HG03442 (cell line): Measurements from ENCODE around the gene LIPC.

Experiments
- ATAC-seq: cut with Tn5 transposase; IDR thresholded peaks from one replicate; pipeline ENCODE4 v1.9.1; 2021; ENCODE audit warnings: mild to moderate bottlenecking, moderate library complexity; ENCODE audit not compliant: unreplicated experiment

LIPC gene

DNA sequence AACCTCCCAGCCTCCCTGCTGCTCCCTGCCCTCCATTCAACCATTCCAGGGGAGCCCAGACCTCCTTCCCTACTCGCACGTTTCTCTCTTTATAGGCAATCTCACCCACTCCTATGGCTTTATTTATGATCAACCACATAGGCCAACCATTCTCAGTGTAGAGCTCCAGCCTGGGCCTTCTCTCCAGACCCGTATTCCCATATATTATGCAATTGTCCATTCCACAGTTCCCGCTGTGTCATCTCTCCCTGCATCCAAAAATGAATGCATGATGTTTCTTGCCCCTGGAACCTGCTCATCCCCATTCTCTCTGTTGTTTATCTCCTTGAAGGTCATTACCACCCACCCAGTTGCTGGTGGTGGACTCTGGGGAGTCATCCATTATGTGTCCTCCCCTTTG is 140.7 kb downstream of the LIPC start:
- no peak for ATAC-seq

DNA sequence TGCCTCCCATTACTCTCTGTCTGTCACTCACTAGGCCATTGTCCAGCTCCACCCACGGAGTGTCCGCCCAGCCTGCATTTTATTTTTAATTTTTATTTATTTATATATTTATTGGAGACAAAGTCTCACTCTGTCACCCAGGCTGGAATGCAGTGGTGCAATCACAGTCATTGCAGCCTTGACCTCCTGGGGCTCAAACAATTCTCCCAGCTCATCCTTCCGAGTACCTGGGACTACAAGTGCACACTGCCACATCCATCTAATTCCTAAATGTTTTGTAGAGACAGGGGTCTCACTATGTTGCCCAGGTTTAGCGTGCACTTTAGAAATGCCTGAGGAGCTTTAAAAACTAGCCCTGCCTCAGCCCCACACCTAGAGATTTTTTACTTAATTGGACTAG is 141.5 kb downstream of the LIPC start:
- ATAC-seq, result no peak

DNA sequence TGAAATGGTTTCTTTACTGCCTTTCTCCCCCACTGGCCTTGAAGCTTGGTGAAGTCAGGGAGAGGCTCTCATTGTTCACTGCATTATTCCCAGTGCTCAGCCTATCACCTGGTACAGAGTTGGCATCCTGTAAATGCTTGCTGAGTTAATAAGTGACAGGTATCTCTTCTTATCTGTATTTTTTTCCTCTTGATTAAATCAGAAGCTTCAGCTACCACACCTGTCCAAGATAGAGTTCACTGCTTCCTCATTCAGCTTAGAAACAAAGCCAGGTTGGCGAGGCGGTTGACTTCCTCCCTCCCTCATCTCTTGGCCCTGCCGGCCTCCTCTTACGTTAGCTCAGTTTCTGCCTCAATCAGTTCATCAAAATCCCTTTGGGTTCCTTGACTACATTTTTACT is 142.8 kb downstream of the LIPC start:
- ATAC-seq, result no peak

DNA sequence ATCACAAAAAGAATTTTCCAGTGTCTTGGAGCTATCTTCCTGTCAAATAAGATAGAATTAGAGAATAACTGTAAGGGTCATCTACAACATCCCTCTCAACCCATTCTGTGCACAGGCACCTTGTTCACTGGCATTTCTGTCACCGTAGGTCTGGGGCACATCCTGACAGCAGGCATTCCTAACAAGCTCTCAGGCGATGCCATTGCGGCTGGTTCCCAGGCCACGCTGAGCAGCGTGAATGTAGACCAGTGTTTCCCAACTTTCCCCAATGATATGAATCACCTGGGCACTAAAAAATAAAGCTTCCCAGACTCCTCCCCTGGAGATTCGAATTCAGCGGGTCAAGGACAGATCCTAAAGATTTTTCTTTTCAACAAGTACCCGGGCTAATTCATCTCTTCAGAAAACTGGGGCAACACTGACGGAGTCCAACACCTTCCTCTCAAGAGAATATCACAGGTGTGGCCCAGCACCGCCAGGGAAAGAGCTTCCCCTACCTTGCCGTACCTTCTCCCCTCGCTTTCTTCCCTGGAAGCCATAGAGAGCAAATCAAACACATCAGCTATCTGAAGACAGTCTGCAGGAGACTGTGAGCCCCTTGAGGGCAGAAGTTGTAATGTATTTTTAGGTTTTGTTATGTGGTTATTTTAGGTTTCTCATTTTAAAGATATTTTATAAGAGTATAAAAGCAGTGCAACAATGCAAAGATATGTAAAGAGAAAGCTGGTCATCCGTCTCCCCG is 143.4 kb downstream of the LIPC start:
- ATAC-seq, result no peak

DNA sequence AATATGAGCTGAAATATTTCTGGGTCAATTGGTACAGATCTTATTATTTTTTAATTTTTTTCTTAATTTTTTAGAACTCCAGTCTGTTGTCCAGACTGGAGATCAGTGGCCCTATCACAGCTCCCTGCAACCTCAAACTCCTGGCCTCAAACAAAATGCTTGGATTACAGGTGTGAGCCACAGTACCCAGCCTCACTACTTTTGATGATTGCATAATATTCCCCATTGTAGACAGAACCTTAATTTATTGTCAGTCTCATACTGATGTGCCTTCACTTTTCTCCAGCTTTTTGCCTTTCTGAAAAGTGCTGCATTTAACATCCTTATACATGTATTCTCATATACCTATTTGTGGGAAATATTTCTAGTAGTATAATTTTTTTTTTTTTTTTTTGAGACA is 144.9 kb downstream of the LIPC start:
- ATAC-seq, result no peak

DNA sequence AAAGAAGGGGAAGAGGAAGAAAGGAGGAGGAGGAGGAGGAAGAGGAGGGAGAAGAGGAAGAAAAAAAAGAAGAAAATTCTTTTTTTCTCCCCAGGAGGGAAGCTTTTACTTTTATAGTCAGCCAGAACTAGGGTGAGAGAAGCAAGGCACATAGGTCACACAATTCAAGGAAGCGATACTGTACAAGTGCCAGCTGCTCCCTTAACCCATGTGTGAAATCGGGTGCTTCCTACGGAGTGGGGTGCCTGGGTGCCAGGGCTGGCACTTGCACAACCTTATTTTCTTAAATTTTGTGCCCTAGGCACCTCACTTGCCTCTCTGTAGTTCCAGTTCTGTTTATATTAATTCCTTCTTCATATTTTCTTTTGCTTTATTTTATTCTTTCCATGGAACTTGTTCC is 150.4 kb downstream of the LIPC start:
- no peak for ATAC-seq

DNA sequence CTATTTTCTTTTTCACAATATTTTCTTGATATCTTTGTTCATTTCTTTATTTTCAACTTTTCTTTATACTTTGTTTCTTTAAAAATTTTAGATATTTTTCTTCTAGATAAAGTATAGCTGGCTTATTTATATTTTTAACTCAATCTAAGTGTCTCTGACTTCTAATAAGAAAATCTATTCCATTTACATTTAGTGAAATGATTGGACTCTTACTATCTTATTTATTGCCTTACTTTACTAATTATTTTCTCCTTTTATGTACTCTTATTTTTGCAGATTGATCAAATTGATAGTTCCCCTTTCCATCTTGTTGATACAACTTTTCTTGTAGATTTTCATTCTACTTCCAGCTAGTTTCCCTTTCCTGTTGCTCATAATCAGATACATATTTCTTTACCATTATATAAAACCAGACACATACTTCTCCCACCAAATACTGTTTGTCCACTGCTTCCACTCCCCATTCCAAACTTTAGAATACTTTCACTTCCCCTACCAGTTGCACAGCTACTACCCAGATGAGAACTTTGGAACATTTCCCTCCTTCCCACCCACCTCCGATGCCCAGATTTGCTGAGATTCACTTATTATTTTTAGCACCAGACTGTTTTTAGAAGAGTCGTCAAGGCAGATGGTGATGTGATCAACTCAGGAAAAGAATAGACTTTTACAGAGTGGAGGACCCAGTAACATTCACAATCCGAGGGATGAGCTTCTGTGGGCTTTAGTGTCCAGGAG is 151.5 kb downstream of the LIPC start:
- no peak for ATAC-seq

DNA sequence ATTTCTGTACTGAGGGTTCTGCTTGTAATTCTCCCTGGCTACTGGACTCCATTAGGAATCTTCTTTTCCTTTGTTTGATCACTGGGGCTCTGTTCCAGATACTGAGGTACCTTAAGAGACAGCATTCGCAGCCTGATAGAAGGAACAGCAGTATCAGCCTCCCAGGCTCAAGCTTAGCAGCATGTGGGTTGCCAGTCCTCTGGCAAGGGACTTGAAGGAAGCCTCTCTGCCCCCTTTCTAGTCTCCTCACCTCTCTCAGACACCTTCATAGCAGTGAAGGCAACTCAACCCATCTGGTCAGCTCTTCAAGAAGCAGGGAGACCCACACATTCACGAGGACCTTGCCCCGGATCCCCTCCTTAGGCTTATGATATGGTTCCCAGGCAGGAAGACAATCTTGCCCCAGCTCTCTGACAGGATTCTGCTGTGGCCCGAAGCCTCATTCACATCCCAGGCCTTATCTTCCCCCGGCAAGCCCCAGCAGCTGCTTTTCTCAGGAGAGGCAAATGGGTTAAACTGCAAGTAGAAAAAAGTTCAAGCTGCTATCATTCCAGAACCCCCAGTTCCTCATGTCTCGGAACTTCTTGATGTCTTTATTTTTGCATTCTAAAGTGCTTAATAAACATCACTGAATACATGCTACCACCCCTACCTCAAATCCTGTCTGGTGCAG is 153.1 kb downstream of the LIPC start:
- no peak for ATAC-seq

DNA sequence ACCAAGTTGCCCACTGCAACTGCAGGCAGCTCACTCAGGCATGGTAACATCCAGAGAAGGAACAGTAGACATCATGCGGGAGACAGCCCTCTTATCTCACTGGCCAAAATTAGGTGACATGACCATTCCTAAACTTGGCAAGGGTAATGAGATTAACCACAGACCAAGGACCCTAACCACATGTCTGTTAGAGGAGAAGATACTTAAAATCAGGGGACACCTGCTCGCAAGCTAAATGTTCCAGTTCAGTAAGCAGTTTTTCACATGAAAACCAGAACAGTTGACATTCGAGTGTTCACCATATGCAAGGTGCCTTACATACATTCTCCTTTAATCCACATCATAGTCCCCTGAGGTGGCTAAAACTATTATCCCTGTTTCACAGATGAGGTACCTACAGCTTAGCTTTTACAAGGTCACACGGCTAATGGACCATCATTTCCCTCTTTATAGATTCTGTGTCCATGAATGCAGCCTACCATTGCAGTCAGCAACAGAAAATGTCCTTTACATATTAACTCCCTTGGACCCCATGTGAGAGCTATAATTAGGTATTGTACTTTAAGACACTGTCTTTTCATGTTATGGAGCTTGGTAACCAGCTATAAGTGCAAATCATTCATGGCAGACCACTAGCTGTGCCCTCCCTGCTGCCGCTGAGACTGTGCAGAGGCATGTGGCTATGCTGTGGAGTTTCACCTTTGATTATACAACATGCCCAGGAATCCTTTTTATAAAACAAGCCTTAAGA is 154.1 kb downstream of the LIPC start:
- ATAC-seq, result no peak

DNA sequence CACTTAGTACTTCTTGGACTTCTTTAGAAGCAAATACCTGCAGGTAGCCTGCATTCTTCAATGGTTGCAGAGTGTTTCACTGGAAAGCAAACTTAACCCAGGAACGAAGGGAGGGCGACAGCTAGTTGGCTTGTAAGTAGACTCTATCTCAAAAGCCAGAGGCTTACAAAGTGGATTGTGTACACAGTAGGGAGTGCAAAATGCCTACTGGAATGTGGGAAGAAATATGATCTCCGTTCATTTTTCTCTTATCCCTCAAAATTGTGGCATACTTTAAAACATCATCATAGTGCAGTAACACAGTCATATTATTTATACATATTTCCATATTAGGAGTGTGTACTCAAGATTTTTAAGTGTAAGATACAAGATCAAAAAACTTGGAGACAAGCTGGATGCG is 155.7 kb downstream of the LIPC start:
- ATAC-seq, result no peak

DNA sequence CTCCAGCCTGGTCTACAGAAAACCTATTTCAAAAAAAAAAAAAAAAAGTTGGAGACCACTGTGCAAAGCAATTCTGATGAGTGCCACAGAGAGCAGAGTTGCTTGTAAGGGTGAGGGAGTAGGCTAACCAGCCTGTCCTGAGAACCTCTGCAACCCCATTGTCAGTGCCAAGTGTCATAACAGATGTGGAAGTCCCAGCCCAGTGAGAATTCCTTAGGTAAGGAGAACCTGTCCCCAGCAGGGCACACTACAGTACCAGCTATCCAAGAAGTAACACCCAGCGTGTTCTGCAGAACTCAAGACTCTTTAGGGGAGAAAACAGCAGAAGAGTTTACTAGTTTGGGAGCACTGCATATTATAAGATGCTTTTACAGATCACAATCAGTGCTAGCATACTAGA is 156.3 kb downstream of the LIPC start:
- ATAC-seq, result no peak

DNA sequence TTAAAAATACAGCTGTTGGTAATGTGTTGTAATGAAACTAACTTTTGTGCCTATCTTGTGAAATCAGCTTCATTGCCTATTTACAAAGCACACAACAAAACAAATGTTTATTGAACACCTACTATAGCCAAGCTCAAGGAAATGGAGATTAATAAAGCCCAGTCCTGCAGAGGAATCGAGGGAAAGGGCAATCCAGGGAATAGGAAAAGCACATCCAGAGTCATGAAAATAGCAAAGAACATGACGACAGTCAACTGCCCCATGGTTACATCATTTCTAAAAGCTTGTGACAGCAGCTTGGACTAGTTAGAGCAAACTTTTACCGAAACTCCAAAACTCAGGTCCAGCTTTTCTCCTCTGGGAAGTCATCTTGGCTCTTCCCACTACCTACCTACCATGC is 157.3 kb downstream of the LIPC start:
- no peak for ATAC-seq

DNA sequence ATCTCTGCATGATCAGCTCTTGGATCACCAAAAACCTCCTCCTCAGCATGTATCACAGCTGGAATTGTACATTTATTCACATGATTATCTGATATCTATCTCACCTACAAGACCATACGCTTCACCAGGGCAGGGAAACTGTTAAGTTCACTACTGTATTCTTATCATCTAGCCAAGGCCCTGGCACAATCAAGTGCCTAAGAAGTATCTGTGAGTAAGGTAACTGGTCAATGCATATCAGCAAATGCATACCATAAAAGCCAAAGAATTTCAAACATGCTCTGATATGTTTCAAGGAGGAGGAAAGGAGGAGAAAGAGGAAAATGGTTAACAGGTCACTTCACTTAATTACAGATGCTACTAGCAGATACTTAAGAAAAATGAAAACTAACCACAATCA is 158.4 kb downstream of the LIPC start:
- ATAC-seq, result no peak

DNA sequence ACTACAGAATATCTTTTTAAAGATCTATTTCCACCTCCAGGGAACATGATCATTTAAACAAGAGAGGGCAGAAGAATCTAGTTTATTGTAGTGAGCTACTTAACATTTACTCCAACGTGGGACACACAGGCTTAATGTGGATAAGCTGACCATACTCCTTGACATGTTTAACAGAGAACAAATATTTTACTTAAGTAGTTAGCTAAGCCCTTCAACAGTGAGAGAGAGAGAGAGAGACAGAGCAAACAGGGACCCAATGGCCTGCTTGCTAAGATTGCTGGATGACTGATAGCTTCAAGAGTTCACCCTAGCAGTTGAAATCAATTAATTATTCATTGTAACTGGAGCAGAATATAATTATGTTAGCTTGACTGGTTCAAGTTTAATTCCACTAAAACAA is 159.1 kb downstream of the LIPC start:
- no peak for ATAC-seq

DNA sequence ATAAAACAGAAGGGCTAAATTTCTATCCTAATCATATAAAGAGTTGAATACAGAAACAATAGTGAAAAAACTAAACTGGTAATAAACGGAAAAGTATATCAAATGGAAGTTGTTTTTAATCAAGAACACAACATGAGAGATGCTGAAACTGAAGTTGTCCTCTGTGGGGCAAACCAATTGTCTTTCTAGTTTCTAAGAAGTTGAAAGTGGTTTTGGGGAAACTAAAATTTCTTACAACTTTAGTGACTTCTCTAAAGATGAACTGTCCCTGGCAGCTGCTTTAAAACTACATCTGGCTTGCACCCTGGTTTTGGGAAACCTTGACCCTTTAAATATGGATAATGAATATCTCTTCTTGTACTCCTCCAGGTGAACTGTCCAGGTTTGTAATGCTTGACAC is 162.1 kb downstream of the LIPC start:
- ATAC-seq, result no peak

DNA sequence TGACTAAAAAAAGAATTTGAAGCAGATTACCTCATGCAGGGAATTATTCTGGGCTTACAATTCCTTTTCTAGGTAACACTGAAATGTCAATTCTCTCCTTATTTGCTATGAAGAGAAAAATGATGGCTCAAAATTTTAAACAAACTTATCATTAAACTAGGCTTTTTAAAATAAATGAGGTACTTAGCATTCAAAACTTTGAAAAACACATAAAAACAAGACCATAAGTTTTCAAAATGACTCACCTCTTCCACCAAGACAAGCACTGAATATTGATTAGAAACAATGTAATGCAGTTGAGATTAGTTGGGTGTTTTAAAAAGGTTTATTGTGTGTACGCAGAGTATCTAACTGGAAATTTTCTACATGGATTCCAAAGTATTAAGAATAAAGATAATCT is 163.1 kb downstream of the LIPC start:
- no peak for ATAC-seq

DNA sequence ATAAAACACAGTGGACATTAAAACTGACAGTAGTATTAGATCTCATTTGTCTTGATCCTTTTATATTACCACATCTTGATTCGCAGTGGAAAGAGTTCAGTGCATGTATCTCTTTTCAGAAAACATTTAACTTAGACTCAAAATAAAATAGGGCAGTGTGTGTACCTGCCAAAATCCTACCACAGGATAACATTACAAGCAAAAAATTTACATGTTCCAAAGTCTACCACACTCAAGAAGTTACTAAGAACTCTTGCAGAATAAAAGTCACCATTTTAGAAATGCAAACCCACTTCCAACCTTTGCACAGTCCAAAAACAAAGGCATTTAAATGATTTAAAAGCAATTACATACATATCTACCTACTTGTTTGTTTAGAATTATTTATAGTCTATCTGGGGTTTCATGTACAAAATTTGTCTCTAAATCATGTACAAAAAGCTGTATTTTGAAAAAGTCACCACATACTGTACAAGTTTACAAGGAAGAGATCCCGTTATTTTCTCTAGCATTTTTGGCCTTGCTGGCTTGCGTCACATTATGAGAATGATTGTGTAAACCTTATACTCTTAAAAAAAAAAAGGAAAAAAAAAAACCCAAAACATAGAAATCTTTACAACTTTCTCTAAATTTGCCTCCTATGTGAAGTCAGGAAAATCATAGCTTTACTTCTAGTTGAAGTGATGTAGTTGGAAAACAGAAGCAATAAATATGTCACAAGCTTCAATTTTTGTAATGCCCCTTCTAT is 163.9 kb downstream of the LIPC start:
- no peak for ATAC-seq

DNA sequence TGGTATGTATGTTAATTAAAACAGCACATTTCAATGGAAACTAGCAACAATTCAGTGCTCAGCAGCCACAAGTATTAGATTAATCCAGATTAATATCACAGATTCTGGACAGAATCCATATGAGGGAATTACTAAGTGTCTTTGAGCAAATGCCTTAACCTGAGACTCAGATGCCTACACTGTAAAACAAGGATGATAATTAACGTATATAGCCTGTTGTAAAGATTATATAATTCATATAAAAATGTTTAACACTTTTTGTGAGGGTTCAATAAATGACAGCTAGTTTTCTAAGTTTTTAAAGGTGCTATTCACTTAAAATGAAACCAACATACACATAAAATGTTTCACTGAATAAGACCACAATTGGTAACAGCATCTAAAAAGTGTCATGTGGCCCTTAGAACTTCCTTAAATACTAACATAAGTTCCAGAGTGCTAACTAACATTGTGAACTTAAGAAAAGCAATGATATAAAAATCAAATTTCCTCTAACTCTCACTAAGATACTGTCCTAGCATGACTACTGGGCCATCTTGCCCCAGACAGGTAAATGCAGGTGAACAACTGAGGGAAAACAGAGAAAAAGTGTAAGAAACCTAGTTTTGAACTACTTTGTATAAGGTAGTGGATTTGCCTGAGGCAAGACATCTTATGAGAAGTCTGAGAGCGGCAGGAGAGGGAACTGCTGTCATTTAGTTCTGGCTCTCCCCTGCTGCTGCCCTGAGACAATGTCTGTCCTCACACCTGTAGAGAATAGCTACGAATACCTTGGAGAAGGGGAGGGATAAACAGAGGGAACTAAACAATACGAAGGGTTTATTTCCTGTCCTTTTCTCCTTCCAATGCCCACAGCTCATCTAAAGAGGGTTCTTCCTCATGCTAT is 166.4 kb downstream of the LIPC start:
- ATAC-seq, result no peak

DNA sequence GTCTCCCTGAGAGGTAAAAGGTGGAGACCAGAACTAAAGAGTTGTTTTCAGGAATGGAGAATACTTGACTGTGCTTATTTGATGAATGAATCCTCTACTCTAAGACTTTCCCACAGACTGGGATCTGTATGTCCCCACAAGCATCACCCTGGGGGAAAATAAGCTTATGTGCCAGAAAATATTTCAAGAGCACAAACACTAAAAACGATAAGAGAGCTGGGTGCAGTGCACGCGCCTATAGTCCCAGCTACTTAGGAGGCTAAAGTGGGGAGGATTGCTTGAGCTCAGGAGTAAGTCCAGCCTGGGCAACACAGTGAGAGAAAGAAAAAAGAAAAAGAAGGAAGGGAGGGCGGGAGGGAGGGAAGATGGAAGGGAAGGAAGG is 167.0 kb downstream of the LIPC start:
- ATAC-seq, result no peak

DNA sequence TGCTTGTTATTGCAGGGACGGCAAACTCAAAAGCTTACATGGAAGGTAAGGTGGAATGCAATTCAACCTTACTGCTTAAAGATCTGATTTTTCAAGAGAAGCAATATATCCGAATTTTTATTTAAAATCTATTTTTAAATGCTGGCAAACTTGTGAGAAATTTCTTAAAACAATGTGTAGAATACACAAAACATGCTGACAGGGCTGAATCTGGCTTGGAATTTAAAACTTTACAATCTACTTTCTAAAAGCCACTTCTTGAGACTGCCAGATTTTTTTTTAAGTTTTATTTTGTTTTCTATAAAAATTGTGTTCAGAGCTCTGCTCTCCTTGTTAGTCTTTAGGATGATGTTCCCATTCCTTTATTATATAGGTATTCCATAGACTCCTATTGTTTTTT is 171.0 kb downstream of the LIPC start:
- no peak for ATAC-seq
